Measurements from ENCODE around the gene FMR1NB.

GRCh38 chrX:148049441-148049840 is 68.3 kb downstream of the FMR1NB start:
- TF ChIP-seq PHF8 (IDR thresholded peaks at IDR 0.05; ENCODE audit: borderline replicate concordance, low read length): no peak
- TF ChIP-seq SNRNP70 (optimal IDR thresholded peaks at IDR 0.05; ENCODE audit: low read depth, low read length): no peak
